Measurements from ENCODE around the gene YPEL1. TPM values are rescaled to one million over a fixed set of nuclear protein-coding genes. Genes with fewer than 3 reads are reported as not detected.

YPEL1 gene, protein sequence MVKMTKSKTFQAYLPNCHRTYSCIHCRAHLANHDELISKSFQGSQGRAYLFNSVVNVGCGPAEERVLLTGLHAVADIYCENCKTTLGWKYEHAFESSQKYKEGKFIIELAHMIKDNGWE
- polyA plus RNA-seq (2012; ENCODE audit: low read depth, missing spikeins): 0.44 TPM

DNA sequence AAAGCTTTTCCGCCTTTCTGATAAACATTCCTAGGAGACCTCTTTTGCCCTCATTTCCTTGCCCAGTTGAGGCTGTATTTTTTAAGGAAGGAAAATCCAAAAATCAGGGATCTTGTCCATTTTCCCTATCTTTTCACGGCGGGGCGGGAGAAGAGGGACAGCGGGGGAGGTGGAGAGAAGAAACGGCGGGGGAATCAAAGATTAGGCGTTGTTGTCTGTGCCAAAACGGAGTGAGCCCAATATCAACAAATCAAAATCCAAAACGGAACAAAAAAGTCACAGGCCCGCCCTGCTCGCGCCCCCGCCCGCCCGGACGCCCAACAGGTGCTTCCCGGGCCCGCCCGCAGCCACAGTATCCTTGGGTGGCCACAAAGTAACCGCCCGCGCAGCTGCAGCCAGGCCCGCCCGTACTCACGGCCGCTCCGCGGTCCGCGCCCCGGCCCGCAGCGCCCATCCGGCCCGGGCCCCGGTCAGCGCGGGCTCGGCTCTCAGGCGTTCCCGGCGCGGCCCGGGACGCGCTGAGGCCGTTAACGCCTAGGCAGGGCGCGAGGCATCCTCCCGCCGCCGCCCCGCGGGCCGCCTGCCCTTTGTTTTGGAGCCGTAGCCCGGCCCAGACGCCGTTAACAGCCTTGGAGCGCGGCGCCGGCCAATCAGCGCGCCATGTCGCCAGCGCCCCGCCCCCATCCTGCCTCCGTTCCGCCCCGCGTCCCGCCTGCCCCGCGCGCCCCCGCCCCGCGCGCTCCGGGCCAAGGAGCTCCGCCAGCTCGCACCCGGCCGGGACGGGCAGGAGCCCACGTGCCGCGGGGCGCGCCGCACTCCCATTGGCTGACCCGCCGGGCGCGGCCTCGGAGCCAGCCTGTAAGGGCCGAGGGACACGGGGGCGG, at the start of gene YPEL1:
YPEL1 (minus strand) TSS at position 595 of the 884 bp plus-strand sequence. CDS start 25,050 bp downstream, outside the sequence.
- FAIRE-seq: peak; percentile 92
- TF ChIP-seq POLR2AphosphoS5 (IDR thresholded peaks at IDR 0.05; ENCODE audit: low read depth, low read length) (no peak), POLR2A (IDR thresholded peaks at IDR 0.05; ENCODE audit: low read depth, low read length) (no peak), SPI1 (IDR thresholded peaks at IDR 0.05; ENCODE audit: low read depth, low read length) (no peak), POU2F2 (IDR thresholded peaks at IDR 0.05; ENCODE audit: low read depth, low read length) (no peak), PAX5 (IDR thresholded peaks at IDR 0.05; ENCODE audit: insufficient read depth, low read length, severe bottlenecking) (no peak), TAF1 (IDR thresholded peaks at IDR 0.05; ENCODE audit: low read depth, low read length) (no peak)
- peak; percentile 98 for DNase-seq (ENCODE audit: insufficient read length, low spot score)

DNA sequence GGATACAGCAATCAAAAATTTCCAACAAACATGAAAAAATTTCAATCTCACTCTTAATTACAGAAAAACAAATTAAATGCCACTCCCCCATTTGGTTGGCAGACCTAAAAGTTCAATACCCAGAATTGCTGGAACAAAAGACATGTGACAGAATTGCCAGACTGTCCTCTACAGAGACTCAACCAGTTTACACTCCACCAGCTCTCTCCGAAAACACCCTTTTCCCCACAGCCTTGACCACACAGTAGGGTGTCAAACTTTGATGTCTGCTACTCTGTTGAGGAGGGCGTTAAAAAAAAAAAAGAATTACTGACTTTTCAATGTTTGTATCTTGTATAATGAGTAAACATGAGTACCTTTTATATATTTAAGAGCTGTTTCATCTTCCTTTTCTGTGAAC, 44.7 kb upstream of the YPEL1 start:
- DNase-seq (ENCODE audit: insufficient read length, low spot score): no peak
- TF ChIP-seq POU2F2 (IDR thresholded peaks at IDR 0.05; ENCODE audit: low read depth, low read length) (no peak), SPI1 (IDR thresholded peaks at IDR 0.05; ENCODE audit: low read depth, low read length) (no peak)
- FAIRE-seq: no peak

GRCh38 chr22:21779444-21779843, 43.9 kb upstream of the YPEL1 start:
- FAIRE-seq: no peak
- DNase-seq (ENCODE audit: insufficient read length, low spot score): no peak
- no peak for TF ChIP-seq PAX5 (IDR thresholded peaks at IDR 0.05; ENCODE audit: insufficient read depth, low read length, severe bottlenecking)
- TF ChIP-seq SPI1 (IDR thresholded peaks at IDR 0.05; ENCODE audit: low read depth, low read length): no peak
- TF ChIP-seq POU2F2 (IDR thresholded peaks at IDR 0.05; ENCODE audit: low read depth, low read length): no peak
- TF ChIP-seq TAF1 (IDR thresholded peaks at IDR 0.05; ENCODE audit: low read depth, low read length): no peak
- no peak for TF ChIP-seq POLR2AphosphoS5 (IDR thresholded peaks at IDR 0.05; ENCODE audit: low read depth, low read length)
- TF ChIP-seq POLR2A (IDR thresholded peaks at IDR 0.05; ENCODE audit: low read depth, low read length): no peak

GRCh38 chr22:21778705-21779363, 43.2 kb upstream of the YPEL1 start:
- FAIRE-seq: no peak
- no peak for TF ChIP-seq SPI1 (IDR thresholded peaks at IDR 0.05; ENCODE audit: low read depth, low read length)
- no peak for DNase-seq (ENCODE audit: insufficient read length, low spot score)

- TF ChIP-seq TAF1 (IDR thresholded peaks at IDR 0.05; ENCODE audit: low read depth, low read length) (no peak), PAX5 (IDR thresholded peaks at IDR 0.05; ENCODE audit: insufficient read depth, low read length, severe bottlenecking) (no peak), POU2F2 (IDR thresholded peaks at IDR 0.05; ENCODE audit: low read depth, low read length) (no peak), SPI1 (IDR thresholded peaks at IDR 0.05; ENCODE audit: low read depth, low read length) (no peak), POLR2AphosphoS5 (IDR thresholded peaks at IDR 0.05; ENCODE audit: low read depth, low read length) (no peak), POLR2A (IDR thresholded peaks at IDR 0.05; ENCODE audit: low read depth, low read length) (no peak)
- FAIRE-seq (no peak), DNase-seq (ENCODE audit: insufficient read length, low spot score) (no peak)
Observed at GRCh38 chr22:21771631-21771976, 36.0 kb upstream of the YPEL1 start.

- DNase-seq (ENCODE audit: insufficient read length, low spot score): no peak
- TF ChIP-seq POU2F2 (IDR thresholded peaks at IDR 0.05; ENCODE audit: low read depth, low read length) (no peak), SPI1 (IDR thresholded peaks at IDR 0.05; ENCODE audit: low read depth, low read length) (no peak), POLR2AphosphoS5 (IDR thresholded peaks at IDR 0.05; ENCODE audit: low read depth, low read length) (no peak), POLR2A (IDR thresholded peaks at IDR 0.05; ENCODE audit: low read depth, low read length) (no peak), TAF1 (IDR thresholded peaks at IDR 0.05; ENCODE audit: low read depth, low read length) (no peak), PAX5 (IDR thresholded peaks at IDR 0.05; ENCODE audit: insufficient read depth, low read length, severe bottlenecking) (no peak)
- FAIRE-seq: no peak
Observed at GRCh38 chr22:21768435-21768834, 32.8 kb upstream of the YPEL1 start.

DNA sequence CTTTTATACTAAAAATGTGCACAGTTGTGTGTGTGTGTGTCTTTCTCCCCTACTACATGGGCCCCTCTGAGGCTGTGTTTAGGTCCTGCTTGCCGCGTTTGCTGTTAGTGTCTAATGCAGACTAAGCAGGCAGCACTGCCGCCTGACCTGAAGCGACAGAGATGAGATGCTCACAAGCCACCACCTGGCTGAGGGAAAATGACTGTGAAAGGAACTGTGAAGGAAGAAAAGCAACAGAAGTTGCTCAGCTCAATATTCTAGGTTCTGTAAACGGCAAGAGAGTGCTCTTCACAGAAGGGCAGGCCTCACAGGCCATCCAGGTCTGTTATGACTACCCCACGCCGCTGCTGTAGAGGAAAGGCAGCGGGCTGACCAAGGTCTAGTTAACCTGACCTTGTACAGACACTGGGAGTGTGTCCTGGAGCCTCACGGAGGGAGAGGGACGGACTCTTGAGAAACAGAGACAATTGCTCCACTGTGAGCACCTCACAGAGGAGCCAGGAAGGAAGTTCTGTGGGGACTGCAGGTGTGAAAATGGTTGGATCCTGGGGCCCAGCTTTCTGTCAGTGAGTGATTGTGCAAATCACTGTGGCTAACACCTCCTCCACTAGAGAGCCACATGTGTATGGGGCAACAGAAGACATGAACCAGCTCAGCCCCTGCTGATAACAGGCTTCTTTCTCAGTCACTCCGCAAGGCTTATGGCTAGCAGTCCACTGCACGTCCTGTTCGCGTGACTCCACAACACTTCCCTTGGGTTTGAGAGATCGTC, 31.3 kb upstream of the YPEL1 start:
- no peak for FAIRE-seq
- no peak for DNase-seq (ENCODE audit: insufficient read length, low spot score)
- no peak for TF ChIP-seq PAX5 (IDR thresholded peaks at IDR 0.05; ENCODE audit: insufficient read depth, low read length, severe bottlenecking)
- no peak for TF ChIP-seq POU2F2 (IDR thresholded peaks at IDR 0.05; ENCODE audit: low read depth, low read length)
- no peak for TF ChIP-seq TAF1 (IDR thresholded peaks at IDR 0.05; ENCODE audit: low read depth, low read length)

DNA sequence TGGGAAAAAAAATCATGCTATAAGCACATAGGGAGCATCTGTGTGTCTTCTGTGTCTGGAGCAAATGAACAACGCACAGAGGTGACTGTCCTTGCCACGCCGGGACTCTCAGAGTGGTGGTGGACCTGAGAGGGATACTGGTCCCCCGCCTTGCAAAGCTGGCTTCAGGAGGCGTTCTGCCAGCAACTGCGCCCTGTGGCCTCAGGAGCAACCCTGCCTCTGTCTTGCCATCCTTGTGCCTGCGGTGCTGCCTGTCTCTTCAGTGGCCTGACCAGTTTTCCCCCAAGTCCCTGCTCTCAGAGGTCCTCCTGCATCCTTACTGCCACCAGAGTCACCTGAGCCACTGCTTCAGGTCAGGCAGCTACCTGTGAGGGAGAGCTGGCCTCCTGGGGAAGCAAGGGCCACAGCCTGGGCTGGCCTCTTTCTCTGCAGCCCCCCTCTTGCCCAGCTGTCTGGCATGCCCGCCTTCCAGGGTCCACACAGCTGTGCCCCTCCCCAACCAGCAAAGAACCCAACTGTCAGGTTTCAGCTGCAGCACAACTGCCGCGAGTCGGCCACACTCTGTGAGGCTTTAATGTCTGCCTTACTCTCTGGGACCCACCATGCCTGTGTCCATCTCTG, 30.4 kb upstream of the YPEL1 start:
- no peak for TF ChIP-seq POLR2AphosphoS5 (IDR thresholded peaks at IDR 0.05; ENCODE audit: low read depth, low read length)
- TF ChIP-seq TAF1 (IDR thresholded peaks at IDR 0.05; ENCODE audit: low read depth, low read length): no peak
- no peak for TF ChIP-seq POU2F2 (IDR thresholded peaks at IDR 0.05; ENCODE audit: low read depth, low read length)
- no peak for DNase-seq (ENCODE audit: insufficient read length, low spot score)
- FAIRE-seq: no peak

DNA sequence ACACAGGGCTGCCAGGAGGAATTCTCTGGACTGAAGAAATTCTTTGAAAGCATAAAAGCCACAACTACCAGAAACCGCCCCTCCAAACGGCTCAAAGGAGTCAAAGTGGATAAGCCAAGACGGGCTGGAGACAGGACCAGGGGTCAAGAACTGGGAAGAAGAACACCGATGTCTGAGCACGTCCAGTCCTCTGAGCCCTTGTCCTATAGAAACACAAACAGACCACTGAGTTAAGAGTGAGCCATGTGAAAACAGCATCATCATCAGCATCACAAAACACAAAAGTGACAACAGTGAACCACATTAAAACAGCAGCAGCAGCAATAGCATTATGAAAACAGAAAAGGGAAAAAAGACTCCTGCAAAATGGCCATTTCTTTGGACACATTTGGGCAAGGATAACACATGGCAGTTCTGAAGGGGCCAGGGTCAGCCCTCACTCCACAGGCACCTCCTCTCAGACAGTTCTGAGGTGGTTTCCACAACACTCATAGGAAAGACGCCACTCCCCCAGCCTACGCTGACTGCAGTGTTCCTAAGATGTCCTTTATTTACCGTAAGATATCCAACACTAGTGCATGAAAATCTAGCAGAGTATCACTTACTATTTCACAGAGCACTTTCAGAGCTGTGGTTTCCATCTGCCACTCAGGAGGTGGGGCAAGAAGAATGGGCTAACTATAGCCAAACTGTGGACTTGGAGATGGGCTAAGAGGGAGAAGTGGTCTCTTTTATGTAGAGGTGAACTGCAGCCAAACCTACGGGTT, 28.6 kb upstream of the YPEL1 start:
- DNase-seq (ENCODE audit: insufficient read length, low spot score) (no peak), FAIRE-seq (peak; percentile 54)
- no peak for TF ChIP-seq PAX5 (IDR thresholded peaks at IDR 0.05; ENCODE audit: insufficient read depth, low read length, severe bottlenecking)

Measured in GM12891 (cell line).